ENCODE results near the gene ADAMTS8. TPM values are rescaled to one million over a fixed set of nuclear protein-coding genes. Genes with fewer than 3 reads are reported as not detected.

Gene ADAMTS8
- polyA plus RNA-seq, 1 donor (not counting 4 experiments of a cell fraction or from before 2014, with no cell fraction given): not detected

DNA sequence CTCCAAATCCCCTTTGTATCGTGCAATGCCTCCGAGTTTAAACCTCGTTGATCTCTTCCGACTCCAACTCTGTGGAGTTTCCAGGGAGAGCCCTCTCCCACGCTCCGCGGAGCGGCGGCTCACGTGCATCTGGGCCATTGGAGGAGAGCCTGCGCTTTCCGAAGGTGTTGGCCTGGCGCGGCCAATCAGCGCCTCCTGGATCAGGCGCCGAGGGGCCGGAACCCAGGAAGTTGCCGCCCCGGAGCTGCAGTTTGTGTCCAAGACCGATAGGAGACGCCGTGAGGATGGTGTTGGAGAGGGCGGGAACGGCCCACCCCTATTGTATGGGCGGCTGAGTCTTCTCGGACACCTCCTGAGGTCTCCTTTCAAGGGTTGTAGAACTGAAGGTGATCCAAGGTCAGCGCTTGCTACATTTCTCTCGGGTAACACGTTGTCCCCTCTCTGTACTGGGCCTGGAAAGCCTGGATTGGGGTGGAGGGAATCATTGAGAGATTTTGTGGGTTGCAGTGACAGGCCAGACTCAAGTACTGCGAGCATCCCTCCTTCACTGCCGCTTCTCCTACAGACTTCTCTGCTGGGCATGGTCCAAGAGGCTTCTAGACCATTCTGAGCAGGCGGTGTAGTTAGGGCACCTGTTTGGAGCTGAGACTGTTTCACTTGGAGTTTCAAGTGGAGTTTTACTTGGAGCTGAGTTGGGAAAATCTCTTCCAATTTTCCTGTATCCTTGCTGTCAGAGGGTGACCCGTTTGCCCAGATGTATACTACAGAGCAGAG is 21.8 kb upstream of the ADAMTS8 start:
- no peaks in the 10 kb centered on the region for H3K9me3 ChIP-seq (ENCODE audit: control insufficient read depth, low read depth, low read length)
- no peak overlapping the region for H3K4me3 ChIP-seq (ENCODE audit: control insufficient read depth in 2 of 3, extremely low read depth in 1 of 3, insufficient read depth in 2 of 3, low read depth in 1 of 3, low read length in 3 of 3)
- dilution Hi-C loops (cut with MboI; ENCODE audit: extremely low pct_ligation_motif_present, low sequenced_read_pairs): no loop called here
- no peak overlapping the region for H3K27ac ChIP-seq (ENCODE audit: control insufficient read depth, insufficient read depth, low read length)
- H3K27me3 ChIP-seq (ENCODE audit: control insufficient read depth, extremely low read depth, insufficient read depth, low read length): no peaks in the 10 kb centered on the region
- peak overlapping the region; percentile 82 for H3K4me2 ChIP-seq (ENCODE audit: control insufficient read depth, extremely low read depth, insufficient read depth, low read depth, low read length)
- TF ChIP-seq EZH2 (IDR thresholded peaks at IDR 0.05; ENCODE audit: low read length) (no peak), CTCF (optimal IDR thresholded peaks at IDR 0.05 in 1 of 3, IDR thresholded peaks at IDR 0.05 in 1 of 3, conservative IDR thresholded peaks at IDR 0.05 in 1 of 3; ENCODE audit: extremely low read depth in 1 of 3, insufficient read depth in 2 of 3, low read length in 3 of 3) (peak; percentile 11 to 31 (median 13))
- FAIRE-seq: no peak
- no peaks in the 10 kb centered on the region for H3K9me1 ChIP-seq (ENCODE audit: control insufficient read depth, extremely low read depth, insufficient read depth, low read length)
- peaks cover 6% of the 10 kb centered on the region for H3K4me1 ChIP-seq (ENCODE audit: control insufficient read depth, extremely low read depth, insufficient read depth, low read length)
- no peaks in the 10 kb centered on the region for H3K79me2 ChIP-seq (ENCODE audit: control insufficient read depth, insufficient read depth, low read length)
- no peaks in the 10 kb centered on the region for H4K20me1 ChIP-seq (ENCODE audit: control insufficient read depth, extremely low read depth, insufficient read depth, low read length)
- no peak for DNase-seq (ENCODE audit: low read depth, low spot score)
- no peaks in the 10 kb centered on the region for H3K36me3 ChIP-seq (ENCODE audit: control insufficient read depth in 2 of 2, extremely low read depth in 1 of 2, insufficient read depth in 2 of 2, low read length in 2 of 2)
- H2AFZ ChIP-seq (ENCODE audit: control insufficient read depth, low read length): no peak overlapping the region
- no peak overlapping the region for H3K9ac ChIP-seq (ENCODE audit: control insufficient read depth, extremely low read depth, insufficient read depth, low read length)

DNA sequence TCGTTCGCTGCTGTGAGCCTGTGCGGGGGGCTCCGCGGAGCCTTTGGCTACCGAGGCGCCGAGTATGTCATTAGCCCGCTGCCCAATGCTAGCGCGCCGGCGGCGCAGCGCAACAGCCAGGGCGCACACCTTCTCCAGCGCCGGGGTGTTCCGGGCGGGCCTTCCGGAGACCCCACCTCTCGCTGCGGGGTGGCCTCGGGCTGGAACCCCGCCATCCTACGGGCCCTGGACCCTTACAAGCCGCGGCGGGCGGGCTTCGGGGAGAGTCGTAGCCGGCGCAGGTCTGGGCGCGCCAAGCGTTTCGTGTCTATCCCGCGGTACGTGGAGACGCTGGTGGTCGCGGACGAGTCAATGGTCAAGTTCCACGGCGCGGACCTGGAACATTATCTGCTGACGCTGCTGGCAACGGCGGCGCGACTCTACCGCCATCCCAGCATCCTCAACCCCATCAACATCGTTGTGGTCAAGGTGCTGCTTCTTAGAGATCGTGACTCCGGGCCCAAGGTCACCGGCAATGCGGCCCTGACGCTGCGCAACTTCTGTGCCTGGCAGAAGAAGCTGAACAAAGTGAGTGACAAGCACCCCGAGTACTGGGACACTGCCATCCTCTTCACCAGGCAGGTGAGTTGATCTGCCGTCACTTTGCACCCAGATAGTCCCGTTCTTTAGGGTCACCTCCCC is 21.0 kb upstream of the ADAMTS8 start:
- H3K9me3 ChIP-seq (ENCODE audit: control insufficient read depth, low read depth, low read length): no peaks in the 10 kb centered on the region
- dilution Hi-C loops (cut with MboI; ENCODE audit: extremely low pct_ligation_motif_present, low sequenced_read_pairs): no loop called here
- no peak for DNase-seq (ENCODE audit: low read depth, low spot score)
- H2AFZ ChIP-seq (ENCODE audit: control insufficient read depth, low read length): peak overlapping the region; percentile 57
- no peak overlapping the region for H3K9ac ChIP-seq (ENCODE audit: control insufficient read depth, extremely low read depth, insufficient read depth, low read length)
- no peak overlapping the region for H3K27ac ChIP-seq (ENCODE audit: control insufficient read depth, insufficient read depth, low read length)
- peak overlapping the region; percentile 46 to 76 (median 74) for H3K4me3 ChIP-seq (ENCODE audit: control insufficient read depth in 2 of 3, extremely low read depth in 1 of 3, insufficient read depth in 2 of 3, low read depth in 1 of 3, low read length in 3 of 3)
- no peak for FAIRE-seq
- no peaks in the 10 kb centered on the region for H3K79me2 ChIP-seq (ENCODE audit: control insufficient read depth, insufficient read depth, low read length)
- no peaks in the 10 kb centered on the region for H3K27me3 ChIP-seq (ENCODE audit: control insufficient read depth, extremely low read depth, insufficient read depth, low read length)
- no peaks in the 10 kb centered on the region for H3K36me3 ChIP-seq (ENCODE audit: control insufficient read depth in 2 of 2, extremely low read depth in 1 of 2, insufficient read depth in 2 of 2, low read length in 2 of 2)
- TF ChIP-seq CTCF (optimal IDR thresholded peaks at IDR 0.05 in 1 of 3, IDR thresholded peaks at IDR 0.05 in 1 of 3, conservative IDR thresholded peaks at IDR 0.05 in 1 of 3; ENCODE audit: extremely low read depth in 1 of 3, insufficient read depth in 2 of 3, low read length in 3 of 3): no peak
- TF ChIP-seq EZH2 (IDR thresholded peaks at IDR 0.05; ENCODE audit: low read length): no peak
- no peaks in the 10 kb centered on the region for H3K9me1 ChIP-seq (ENCODE audit: control insufficient read depth, extremely low read depth, insufficient read depth, low read length)
- H3K4me2 ChIP-seq (ENCODE audit: control insufficient read depth, extremely low read depth, insufficient read depth, low read depth, low read length): peak overlapping the region; percentile 82
- peaks cover 4% of the 10 kb centered on the region for H3K4me1 ChIP-seq (ENCODE audit: control insufficient read depth, extremely low read depth, insufficient read depth, low read length)
- H4K20me1 ChIP-seq (ENCODE audit: control insufficient read depth, extremely low read depth, insufficient read depth, low read length): no peaks in the 10 kb centered on the region
